Thymus (tissue), 11 donors: ENCODE data around the gene NPM3. TPM values are rescaled to one million over a fixed set of nuclear protein-coding genes. Genes with fewer than 3 reads are reported as not detected.

ENCODE experiments used
- DNase-seq, 9 donors: peaks; one replicate each; pipeline ENCODE4 v3.0.0-alpha.2; 2013; ENCODE audit warnings: low spot score in 9 of 9, low read depth in 6 of 9, missing footprints in 1 of 9
- H3K27ac ChIP-seq, 2 donors: one replicate each; pipeline ENCODE4 v1.5.1; 2013; ENCODE audit warnings: control low read depth in 1 of 2, low read depth in 1 of 2, low read length in 1 of 2, mild to moderate bottlenecking in 1 of 2, moderate library complexity in 1 of 2
- H3K27me3 ChIP-seq, 2 donors: one replicate each; pipeline ENCODE4 v1.5.1; 2013; ENCODE audit warnings: low read length in 1 of 2; ENCODE audit not compliant: control insufficient read depth in 2 of 2, insufficient read depth in 1 of 2
- H3K36me3 ChIP-seq, 2 donors: one replicate each; pipeline ENCODE4 v1.5.1; 2013; ENCODE audit warnings: low read length in 1 of 2, mild to moderate bottlenecking in 1 of 2, moderate library complexity in 1 of 2; ENCODE audit not compliant: control insufficient read depth in 2 of 2, insufficient read depth in 2 of 2
- H3K4me1 ChIP-seq, 2 donors: one replicate each; pipeline ENCODE4 v1.5.1; 2013; ENCODE audit warnings: low read length in 2 of 2; ENCODE audit not compliant: control insufficient read depth in 2 of 2, insufficient read depth in 2 of 2
- H3K4me3 ChIP-seq, 2 donors: one replicate each; pipeline ENCODE4 v1.5.1; 2013; ENCODE audit warnings: low read length in 2 of 2, control low read depth in 1 of 2, mild to moderate bottlenecking in 1 of 2
- H3K9me3 ChIP-seq, 2 donors: one replicate each; pipeline ENCODE4 v1.5.1; 2013; ENCODE audit warnings: low read length in 1 of 2, mild to moderate bottlenecking in 1 of 2; ENCODE audit not compliant: control insufficient read depth in 2 of 2, insufficient read depth in 1 of 2
- WGBS: extraction: QIAGEN DNeasy Blood & Tissue Kit; methylation state at CpG from one replicate; pipeline ENCODE4 v1.1.7; 2013; 5-methylcytosine and 5-hydroxymethylcytosine counted together
- polyA plus RNA-seq: library from polyadenylated mRNA; stranded (reverse); fragments of 200-250 nt; gene quantifications from one replicate; pipeline ENCODE4 v1.2.3, GENCODE V29; 2013
- total RNA-seq: library from RNA; stranded (reverse); fragments of 120-200 nt; gene quantifications from one replicate; pipeline ENCODE4 v1.2.4, GENCODE V29; 2013
- donor health status: healthy.

The NPM3 gene
- total and polyA plus RNA-seq, 2 donors = 30.6 to 50.6 TPM

DNA sequence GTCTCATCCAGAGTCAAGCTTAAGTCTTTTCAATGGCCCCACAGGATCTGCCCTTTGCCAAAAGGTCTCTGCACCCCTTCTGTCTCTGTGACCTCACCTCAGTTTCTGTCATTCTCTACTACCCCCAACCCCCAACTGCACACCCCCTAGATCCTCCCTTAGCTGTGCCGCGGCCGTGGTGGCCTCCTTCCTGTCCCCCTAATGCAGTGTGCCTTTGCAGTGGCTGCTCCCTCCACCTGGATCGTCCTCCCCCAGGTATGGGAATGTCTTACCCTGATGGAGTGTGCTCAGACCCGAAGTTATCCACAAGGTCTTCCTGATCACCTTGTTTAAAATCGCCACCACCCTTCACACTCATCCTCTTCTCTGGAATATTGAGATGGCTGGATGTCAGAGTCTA, 16.9 kb downstream of the NPM3 start:
- DNase-seq = no peak
- H3K27ac ChIP-seq = no peak overlapping the region
- H3K4me1 ChIP-seq = no peaks in the 10 kb centered on the region
- H3K9me3 ChIP-seq = no peaks in the 10 kb centered on the region
- H3K27me3 ChIP-seq = peaks cover 3 to 88% of the 10 kb centered on the region in 2 donors
- H3K36me3 ChIP-seq = no peaks in the 10 kb centered on the region
- WGBS = 85% methylated on average over 6 of the region's 6 CpGs
- no peak overlapping the region for H3K4me3 ChIP-seq

DNA sequence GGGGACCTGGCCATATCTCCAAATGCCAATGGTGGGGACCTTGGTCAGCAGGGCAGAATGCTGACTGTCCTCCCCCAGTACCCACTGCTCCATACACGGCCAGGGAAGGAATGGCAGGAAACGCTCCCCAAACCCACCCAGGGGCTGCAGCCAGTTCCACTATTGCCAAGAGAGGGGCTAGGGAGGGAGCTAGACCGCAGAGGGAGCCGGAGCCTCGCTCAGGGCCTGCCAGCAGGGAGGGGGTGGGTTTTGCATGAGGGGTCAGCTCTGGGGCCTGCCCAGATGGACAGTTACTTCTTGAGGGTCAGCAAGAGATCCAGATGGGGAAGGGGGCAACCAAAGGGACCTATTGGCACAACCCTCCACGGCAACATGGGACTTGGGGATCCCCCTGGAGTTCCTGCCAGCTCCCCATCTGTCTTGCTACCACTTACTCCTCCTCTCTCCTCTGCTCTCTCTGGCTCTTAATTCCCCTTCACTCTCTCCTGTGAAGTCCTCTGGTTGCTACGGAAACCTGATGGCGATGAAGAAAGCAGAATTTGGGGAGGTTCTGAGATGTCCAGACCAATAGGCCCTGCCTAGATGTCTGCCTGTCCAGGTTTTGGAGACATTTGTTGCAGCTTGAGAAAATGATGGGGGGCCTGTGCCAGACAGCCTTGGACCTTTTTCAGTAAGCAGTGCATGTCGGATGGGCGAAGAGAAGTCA, 20.0 kb downstream of the NPM3 start:
- Histone ChIP-seq H3K4me3 (no peak overlapping the region), H3K36me3 (no peaks in the 10 kb centered on the region), H3K9me3 (no peaks in the 10 kb centered on the region), H3K4me1 (no peaks in the 10 kb centered on the region), H3K27me3 (peaks cover 3 to 84% of the 10 kb centered on the region in 2 donors), H3K27ac (no peak overlapping the region)
- WGBS = 94% methylated on average over 10 of the region's 10 CpGs
- no peak for DNase-seq

DNA sequence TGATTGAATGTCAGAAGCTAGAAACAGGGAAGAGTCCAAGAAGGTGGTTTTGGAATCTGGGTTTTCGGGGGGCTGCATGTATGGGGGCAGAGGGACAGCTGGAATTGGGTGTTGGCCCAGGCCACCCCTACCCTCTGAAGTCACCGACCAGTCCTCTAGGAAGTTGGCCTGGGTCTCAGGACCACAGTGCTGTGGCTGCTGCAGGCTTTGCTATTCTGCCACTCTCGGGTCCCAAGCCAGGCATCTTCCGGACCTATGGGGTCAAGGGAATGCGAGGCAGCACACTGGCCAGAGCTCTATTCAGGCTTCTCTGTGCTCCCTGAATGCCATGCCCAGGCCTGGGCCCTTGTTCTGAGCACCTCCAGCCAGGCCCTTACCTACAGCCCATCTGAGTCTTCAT, 20.5 kb downstream of the NPM3 start:
- no peak for DNase-seq
- Histone ChIP-seq H3K4me3 (no peak overlapping the region), H3K27me3 (peaks cover 3 to 83% of the 10 kb centered on the region in 2 donors), H3K36me3 (no peaks in the 10 kb centered on the region), H3K4me1 (no peaks in the 10 kb centered on the region), H3K9me3 (no peaks in the 10 kb centered on the region), H3K27ac (no peak overlapping the region)
- 96% methylated on average over 5 of the region's 5 CpGs for WGBS

DNA sequence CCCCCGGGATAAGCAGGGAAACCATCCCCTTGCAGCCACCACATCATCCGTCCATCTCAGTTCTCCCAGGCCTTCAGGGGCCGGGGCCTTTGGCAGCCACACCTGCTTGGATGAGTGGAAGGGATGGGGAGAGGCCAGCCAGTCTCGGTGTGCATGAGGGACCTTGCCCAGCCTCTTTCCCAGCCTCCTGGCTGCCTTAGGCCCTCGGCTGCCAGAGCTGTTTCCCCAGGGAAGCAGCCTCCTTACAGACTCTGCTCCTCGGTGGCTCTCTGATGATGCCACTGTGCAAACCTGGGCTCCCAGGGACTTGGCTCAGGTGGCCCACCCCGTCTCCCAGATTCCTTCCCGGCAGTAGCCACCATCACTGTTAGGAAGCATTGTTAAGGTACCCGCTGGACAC, 22.0 kb downstream of the NPM3 start:
- Histone ChIP-seq H3K9me3 (no peaks in the 10 kb centered on the region), H3K27ac (no peak overlapping the region), H3K36me3 (no peaks in the 10 kb centered on the region), H3K27me3 (peaks cover 3 to 68% of the 10 kb centered on the region in 2 donors), H3K4me1 (no peaks in the 10 kb centered on the region), H3K4me3 (no peak overlapping the region)
- DNase-seq = no peak
- WGBS = 89% methylated on average over 9 of the region's 9 CpGs

DNA sequence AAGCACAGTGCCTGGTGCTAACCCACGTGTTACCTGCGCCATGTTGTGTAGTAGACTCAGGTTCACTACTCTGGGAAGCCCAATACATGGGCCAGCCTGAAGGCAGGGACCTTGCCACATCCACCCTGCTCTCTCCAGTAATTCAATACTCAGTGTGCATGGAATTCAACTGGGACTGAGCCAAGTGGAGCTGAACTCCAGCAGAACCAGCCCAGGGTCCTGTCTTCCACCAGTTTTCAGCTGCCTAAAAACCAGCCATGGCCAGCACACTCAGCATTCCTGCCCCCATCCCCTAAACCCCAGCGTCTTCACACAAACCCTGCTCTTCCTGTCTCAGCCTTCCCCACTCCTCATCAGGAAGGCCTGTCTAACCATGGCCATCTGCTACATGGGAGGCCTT, 22.7 kb downstream of the NPM3 start:
- DNase-seq = no peak
- H3K9me3 ChIP-seq = no peaks in the 10 kb centered on the region
- H3K4me3 ChIP-seq = no peak overlapping the region
- 86% methylated on average over 3 of the region's 3 CpGs for WGBS
- H3K27me3 ChIP-seq = peaks cover 0 to 60% of the 10 kb centered on the region in 2 donors
- no peaks in the 10 kb centered on the region for H3K36me3 ChIP-seq
- H3K27ac ChIP-seq = no peak overlapping the region
- H3K4me1 ChIP-seq = no peaks in the 10 kb centered on the region

DNA sequence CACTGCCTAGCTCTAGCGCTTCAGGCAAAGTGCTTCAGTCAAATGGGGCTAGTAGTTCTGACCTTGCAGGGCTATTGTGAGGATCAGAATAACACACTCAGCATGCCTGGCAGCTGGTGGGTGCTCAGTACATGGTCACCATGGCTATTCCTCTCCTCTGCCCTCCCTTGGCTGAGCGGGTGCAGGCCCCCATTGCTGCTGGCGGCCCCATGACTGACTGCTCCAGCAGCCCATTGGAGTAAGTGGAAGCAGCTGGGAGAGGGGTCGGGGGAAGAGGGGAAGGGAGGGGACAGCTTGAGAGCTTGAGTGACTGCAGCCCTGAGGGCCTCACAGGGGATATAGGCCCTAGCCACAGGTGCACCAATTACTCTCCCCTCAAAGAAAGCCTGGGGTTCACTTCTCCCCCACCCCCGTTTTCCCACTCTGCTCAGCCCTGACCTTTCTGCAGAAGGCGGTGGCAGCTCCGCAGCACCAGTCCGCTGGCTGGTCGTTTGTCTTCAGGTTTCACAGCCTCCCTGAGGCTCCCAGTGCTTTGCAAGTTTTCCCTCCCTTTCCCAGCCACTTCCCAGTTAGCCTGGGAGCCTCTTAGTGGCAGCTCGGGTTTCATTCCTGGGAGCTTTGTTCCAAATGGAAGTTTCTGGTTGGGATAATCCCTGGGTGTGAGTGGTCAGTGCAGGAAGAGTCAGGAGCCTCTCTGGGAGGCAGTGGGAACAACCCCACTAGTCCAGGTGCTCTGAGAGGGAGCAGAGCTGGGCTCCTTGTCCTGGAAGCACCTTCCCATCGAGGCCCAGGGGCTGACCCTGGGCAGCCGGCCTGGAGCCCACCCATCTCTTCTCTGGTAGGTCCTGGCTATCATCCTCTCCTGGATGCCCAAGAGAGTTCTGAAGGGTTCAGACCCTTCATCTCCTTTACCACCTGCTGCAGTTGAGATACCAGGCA, 23.7 kb downstream of the NPM3 start:
- Histone ChIP-seq H3K9me3 (no peaks in the 10 kb centered on the region), H3K36me3 (no peaks in the 10 kb centered on the region), H3K4me1 (no peaks in the 10 kb centered on the region), H3K27ac (no peak overlapping the region), H3K27me3 (peaks cover 1 to 53% of the 10 kb centered on the region in 2 donors), H3K4me3 (no peak overlapping the region)
- WGBS = 90% methylated on average over 12 of the region's 12 CpGs
- no peak for DNase-seq

DNA sequence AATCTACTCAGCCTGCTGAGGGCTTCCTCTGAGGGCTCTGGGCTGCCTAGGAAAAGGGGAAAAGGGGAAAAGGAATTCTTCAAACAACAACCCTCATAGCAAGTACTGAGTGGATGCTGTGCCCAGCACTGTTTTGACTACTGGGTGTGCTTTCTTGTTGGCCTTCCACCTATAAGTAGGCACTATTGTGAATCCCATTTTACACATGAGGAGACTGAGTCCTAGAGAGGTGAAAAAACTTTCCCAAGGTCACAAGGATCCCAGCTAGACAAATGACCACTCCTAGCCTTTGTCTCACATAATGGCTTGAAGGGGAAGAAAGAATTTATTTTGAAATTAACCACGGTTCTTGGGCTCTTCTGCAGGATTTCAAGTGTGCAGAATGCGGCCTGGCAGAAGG, 24.4 kb downstream of the NPM3 start:
- DNase-seq = no peak
- 87% methylated on average over 2 of the region's 2 CpGs for WGBS
- no peak overlapping the region for H3K4me3 ChIP-seq
- H3K27ac ChIP-seq = no peak overlapping the region
- H3K4me1 ChIP-seq = no peaks in the 10 kb centered on the region
- no peaks in the 10 kb centered on the region for H3K36me3 ChIP-seq
- H3K27me3 ChIP-seq = peaks cover 2 to 52% of the 10 kb centered on the region in 2 donors
- no peaks in the 10 kb centered on the region for H3K9me3 ChIP-seq

DNA sequence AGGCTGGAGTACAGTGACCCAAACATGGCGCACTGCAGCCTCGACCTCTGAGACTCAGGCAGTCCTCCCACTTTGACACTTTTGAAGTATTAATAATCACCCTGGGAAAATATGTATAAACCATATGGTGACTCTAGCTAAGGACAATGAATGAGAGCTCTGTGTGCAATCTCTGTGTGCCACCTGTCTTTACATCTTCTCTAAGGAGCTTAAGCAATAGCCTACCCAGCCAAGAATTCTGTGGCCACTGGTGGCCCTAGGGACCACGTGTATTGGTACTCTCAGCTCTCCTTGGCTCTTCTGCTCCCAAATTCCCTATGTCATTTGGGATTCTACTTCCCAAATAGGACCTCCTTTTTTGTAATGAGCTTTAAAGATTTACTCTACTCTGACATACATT, 31.0 kb downstream of the NPM3 start:
- Histone ChIP-seq H3K9me3 (no peaks in the 10 kb centered on the region), H3K4me1 (no peaks in the 10 kb centered on the region), H3K4me3 (no peak overlapping the region), H3K27ac (no peak overlapping the region), H3K27me3 (peaks cover 2 to 18% of the 10 kb centered on the region in 2 donors), H3K36me3 (no peaks in the 10 kb centered on the region)
- DNase-seq = no peak
- 86% methylated on average over 3 of the region's 3 CpGs for WGBS
